ENCODE measurements around the gene PPP2R2B. TPM values are rescaled to one million over a fixed set of nuclear protein-coding genes. Genes with fewer than 3 reads are reported as not detected.

PPP2R2B gene
- total RNA-seq, 1 donor from 2014 or later = 0.95 TPM

GRCh38 chr5:146574713-146575112, 303.8 kb downstream of the PPP2R2B start:
- no peaks in the 10 kb centered on the region for H3K36me3 ChIP-seq
- no peaks in the 10 kb centered on the region for H3K9me3 ChIP-seq
- H3K27ac ChIP-seq = no peak overlapping the region
- DNase-seq (no peak), ATAC-seq (no peak)
- H3K4me3 ChIP-seq = no peak overlapping the region
- no peaks in the 10 kb centered on the region for H3K4me1 ChIP-seq
- TF ChIP-seq, protein P1, sequence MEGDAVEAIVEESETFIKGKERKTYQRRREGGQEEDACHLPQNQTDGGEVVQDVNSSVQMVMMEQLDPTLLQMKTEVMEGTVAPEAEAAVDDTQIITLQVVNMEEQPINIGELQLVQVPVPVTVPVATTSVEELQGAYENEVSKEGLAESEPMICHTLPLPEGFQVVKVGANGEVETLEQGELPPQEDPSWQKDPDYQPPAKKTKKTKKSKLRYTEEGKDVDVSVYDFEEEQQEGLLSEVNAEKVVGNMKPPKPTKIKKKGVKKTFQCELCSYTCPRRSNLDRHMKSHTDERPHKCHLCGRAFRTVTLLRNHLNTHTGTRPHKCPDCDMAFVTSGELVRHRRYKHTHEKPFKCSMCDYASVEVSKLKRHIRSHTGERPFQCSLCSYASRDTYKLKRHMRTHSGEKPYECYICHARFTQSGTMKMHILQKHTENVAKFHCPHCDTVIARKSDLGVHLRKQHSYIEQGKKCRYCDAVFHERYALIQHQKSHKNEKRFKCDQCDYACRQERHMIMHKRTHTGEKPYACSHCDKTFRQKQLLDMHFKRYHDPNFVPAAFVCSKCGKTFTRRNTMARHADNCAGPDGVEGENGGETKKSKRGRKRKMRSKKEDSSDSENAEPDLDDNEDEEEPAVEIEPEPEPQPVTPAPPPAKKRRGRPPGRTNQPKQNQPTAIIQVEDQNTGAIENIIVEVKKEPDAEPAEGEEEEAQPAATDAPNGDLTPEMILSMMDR (IDR thresholded peaks at IDR 0.05) = no peak
- intact Hi-C loops (cut with DNase I) = no loop called here
- H3K27me3 ChIP-seq (ENCODE audit: low read depth) = no peaks in the 10 kb centered on the region

GRCh38 chr5:146568161-146568560, 310.4 kb downstream of the PPP2R2B start:
- no peaks in the 10 kb centered on the region for H3K27me3 ChIP-seq (ENCODE audit: low read depth)
- ATAC-seq = no peak
- no peak for DNase-seq
- intact Hi-C loops (cut with DNase I) = no loop called here
- TF ChIP-seq, protein P1 (IDR thresholded peaks at IDR 0.05) = no peak
- H3K27ac ChIP-seq = no peak overlapping the region
- H3K4me3 ChIP-seq = no peak overlapping the region
- H3K9me3 ChIP-seq = no peaks in the 10 kb centered on the region
- H3K36me3 ChIP-seq = no peaks in the 10 kb centered on the region
- no peaks in the 10 kb centered on the region for H3K4me1 ChIP-seq

GRCh38 chr5:146565764-146566367, 312.7 kb downstream of the PPP2R2B start:
- TF ChIP-seq, protein P1 (IDR thresholded peaks at IDR 0.05) = peak; percentile 47
- intact Hi-C loops (cut with DNase I) = no loop called here
- H3K4me1 ChIP-seq = no peaks in the 10 kb centered on the region
- H3K36me3 ChIP-seq = no peaks in the 10 kb centered on the region
- DNase-seq = no peak
- peak; percentile 68 to 73 for ATAC-seq
- H3K4me3 ChIP-seq = no peak overlapping the region
- H3K9me3 ChIP-seq = no peaks in the 10 kb centered on the region
- H3K27ac ChIP-seq = no peak overlapping the region
- H3K27me3 ChIP-seq (ENCODE audit: low read depth) = no peaks in the 10 kb centered on the region

DNA sequence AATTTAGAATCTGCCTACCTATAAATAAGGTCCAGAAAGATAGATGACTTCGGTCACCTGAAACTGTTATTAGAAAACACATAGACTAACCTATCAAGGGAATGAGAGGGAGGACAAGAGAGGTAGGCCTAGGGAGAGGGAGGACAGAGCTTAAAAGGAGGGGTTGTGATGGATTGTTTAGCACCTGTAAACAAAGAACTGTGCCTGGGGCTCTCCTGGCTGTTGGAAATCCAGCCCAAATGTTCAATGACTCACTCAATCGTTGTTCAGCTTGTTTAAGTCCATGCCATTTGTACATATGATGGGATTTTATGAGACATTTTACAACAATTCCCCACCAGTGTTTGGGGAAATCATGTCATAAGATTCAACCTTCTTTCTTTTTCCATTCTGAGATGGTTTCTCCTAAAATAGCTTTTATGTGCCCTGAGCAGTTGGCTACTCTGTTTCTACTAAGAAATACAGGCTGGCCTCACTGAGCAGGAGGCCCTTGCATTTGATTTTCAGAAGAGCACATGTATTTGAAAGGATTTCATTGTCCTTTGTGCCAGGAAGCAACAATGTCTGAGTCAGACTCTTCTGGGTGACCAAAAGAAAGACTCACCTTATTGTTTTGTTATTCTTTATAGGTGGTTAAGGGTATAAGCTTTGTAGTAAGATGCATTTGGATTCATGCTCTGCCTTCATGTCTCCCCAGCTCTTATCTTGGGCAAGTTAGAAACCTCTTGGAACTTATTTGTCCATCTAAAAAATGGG, 314.4 kb downstream of the PPP2R2B start:
- DNase-seq (no peak), ATAC-seq (no peak)
- no peaks in the 10 kb centered on the region for H3K27me3 ChIP-seq (ENCODE audit: low read depth)
- TF ChIP-seq, protein P1 (IDR thresholded peaks at IDR 0.05) = no peak
- no peak overlapping the region for H3K27ac ChIP-seq
- no peak overlapping the region for H3K4me3 ChIP-seq
- H3K4me1 ChIP-seq = no peaks in the 10 kb centered on the region
- H3K9me3 ChIP-seq = no peaks in the 10 kb centered on the region
- no peaks in the 10 kb centered on the region for H3K36me3 ChIP-seq
- intact Hi-C loops (cut with DNase I) = no loop called here

DNA sequence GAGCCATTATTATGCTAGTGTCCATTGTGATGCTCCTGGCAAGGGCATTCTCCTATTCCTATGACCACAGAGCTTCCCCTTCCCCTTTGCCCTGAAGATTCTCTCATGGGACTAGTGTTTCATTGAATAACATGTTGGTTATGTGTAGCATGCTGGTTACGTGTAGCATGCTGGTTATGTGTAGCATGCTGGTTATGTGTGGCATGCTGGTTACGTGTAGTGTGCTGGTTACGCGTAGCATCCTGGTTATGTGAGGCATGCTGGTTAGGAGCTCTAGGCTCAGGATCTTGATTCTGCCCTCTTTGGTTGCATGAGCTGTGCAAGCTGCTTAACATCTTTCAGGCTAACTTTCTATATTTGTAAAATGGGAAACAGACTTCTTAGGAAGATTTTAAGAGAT, 316.1 kb downstream of the PPP2R2B start:
- no peaks in the 10 kb centered on the region for H3K36me3 ChIP-seq
- TF ChIP-seq, protein P1 (IDR thresholded peaks at IDR 0.05) = no peak
- no peak for ATAC-seq
- no peaks in the 10 kb centered on the region for H3K27me3 ChIP-seq (ENCODE audit: low read depth)
- no peaks in the 10 kb centered on the region for H3K9me3 ChIP-seq
- no peak overlapping the region for H3K27ac ChIP-seq
- no peak overlapping the region for H3K4me3 ChIP-seq
- H3K4me1 ChIP-seq = no peaks in the 10 kb centered on the region
- intact Hi-C loops (cut with DNase I) = no loop called here
- no peak for DNase-seq
